Spinal cord (tissue), 10 donors: ENCODE results near the gene SERTAD3. TPM values are rescaled to one million over a fixed set of nuclear protein-coding genes. Genes with fewer than 3 reads are reported as not detected.
A peak's percentile ranks its signal among the peaks of the same experiment; 100 is the strongest.
"Not testable (repeated sequence)": the region's sequence is repeated elsewhere in the genome, so short reads cannot be mapped to it uniquely, and the experiment has no call there.

Experiments
- DNase-seq, 6 donors: peaks; one replicate each; pipeline versions ENCODE4 v3.0.0 to v3.0.0-alpha.2; 2013 to 2015; ENCODE audit warnings: low spot score in 6 of 6, low read depth in 4 of 6
- H3K27ac ChIP-seq: one replicate; pipeline ENCODE4 v1.5.1; 2013; ENCODE audit warnings: low read depth, low read length, control low read depth
- H3K27me3 ChIP-seq: one replicate; pipeline ENCODE4 v1.6.1; 2013; ENCODE audit warnings: low read length; ENCODE audit not compliant: control insufficient read depth, insufficient read depth
- H3K36me3 ChIP-seq: one replicate; pipeline ENCODE4 v1.6.1; 2013; ENCODE audit warnings: low read length; ENCODE audit not compliant: control insufficient read depth, insufficient read depth
- H3K4me1 ChIP-seq: one replicate; pipeline ENCODE4 v1.6.1; 2013; ENCODE audit warnings: low read length; ENCODE audit not compliant: control insufficient read depth, insufficient read depth
- H3K4me3 ChIP-seq: one replicate; pipeline ENCODE4 v1.5.1; 2013; ENCODE audit warnings: low read depth, low read length, control low read depth
- H3K9me3 ChIP-seq: one replicate; pipeline ENCODE4 v1.6.1; 2013; ENCODE audit warnings: low read length; ENCODE audit not compliant: control insufficient read depth, insufficient read depth
- WGBS: methylation state at CpG from one replicate; pipeline ENCODE4 v1.1.5; 2013; ENCODE audit warnings: missing lambda C conversion rate; ENCODE audit not compliant: insufficient coverage; 5-methylcytosine and 5-hydroxymethylcytosine counted together
- polyA plus RNA-seq, 2 donors: library from polyadenylated mRNA; unstranded; fragments of 120-200 nt; gene quantifications; one replicate each; pipeline ENCODE4 v1.2.1, GENCODE V29; 2013; ENCODE audit not compliant: insufficient read length in 2 of 2
- total RNA-seq, 2 donors: library from RNA; depleted of rRNA in 1 of 2; stranded (reverse); fragments of 120-200 nt in 1 of 2; fragments of >200 nt in 1 of 2; gene quantifications; one replicate each; pipeline versions ENCODE4 v1.2.3 to v1.2.4, GENCODE V29; 2013 to 2014
- donor health status: healthy.

Gene SERTAD3
- total and polyA plus RNA-seq, 4 donors, result 13.3 to 35.4 (median 15.2) TPM

GRCh38 chr19:40430242-40430641 lies 13.9 kb downstream of the SERTAD3 start:
- not testable (repeated sequence) for DNase-seq, H3K36me3 ChIP-seq, H3K9me3 ChIP-seq, H3K4me3 ChIP-seq, H3K27me3 ChIP-seq, H3K27ac ChIP-seq
- 100% methylated on average over 3 of the region's 10 CpGs for WGBS
- H3K4me1 ChIP-seq, result peaks cover 25% of the 10 kb centered on the region

GRCh38 chr19:40428197-40428596 lies 15.9 kb downstream of the SERTAD3 start:
- H3K4me3 ChIP-seq, result not testable (repeated sequence)

GRCh38 chr19:40425450-40426287 lies 18.5 kb downstream of the SERTAD3 start, which contains the start of gene SERTAD1:
SERTAD1 (minus strand) TSS chr19:40425992; CDS start chr19:40423546, 2,446 bp downstream.
- WGBS, result under 1% methylated on average over 62 of the region's 75 CpGs
- peaks cover 25% of the 10 kb centered on the region for H3K4me1 ChIP-seq
- peak within 1 kb of the TSS; percentile 83 for H3K4me3 ChIP-seq
- no peaks in the 10 kb centered on the region for H3K27me3 ChIP-seq
- H3K9me3 ChIP-seq, result no peaks in the 10 kb centered on the region
- peak within 1 kb of the TSS; percentile 97 for H3K27ac ChIP-seq
- peaks cover 10% of the 10 kb centered on the region for H3K36me3 ChIP-seq
- peak; percentile 97 to 100 (median 99) for DNase-seq

More at GRCh38 chr19:40428197-40428596, 15.9 kb downstream of the SERTAD3 start:
- not testable (repeated sequence) for H3K27ac ChIP-seq, H3K36me3 ChIP-seq, DNase-seq, H3K27me3 ChIP-seq, H3K9me3 ChIP-seq
- WGBS, result no CpG with 5 or more reads among the region's 7 CpGs
- H3K4me1 ChIP-seq, result peaks cover 24% of the 10 kb centered on the region

GRCh38 chr19:40424637-40425449 lies 19.3 kb downstream of the SERTAD3 start:
- H3K27ac ChIP-seq, result peak overlapping the region; percentile 97
- H3K4me1 ChIP-seq, result peaks cover 28% of the 10 kb centered on the region
- peaks cover 10% of the 10 kb centered on the region for H3K36me3 ChIP-seq
- 8% methylated on average over 16 of the region's 28 CpGs for WGBS
- no peaks in the 10 kb centered on the region for H3K27me3 ChIP-seq
- H3K4me3 ChIP-seq, result peak overlapping the region; percentile 83
- no peaks in the 10 kb centered on the region for H3K9me3 ChIP-seq
- DNase-seq, result peak in 1 of 6 donors; percentile 39

- H3K4me1 ChIP-seq, result peaks cover 28% of the 10 kb centered on the region
- H3K27me3 ChIP-seq, result no peaks in the 10 kb centered on the region
- WGBS, result no CpG with 5 or more reads among the region's 6 CpGs
- peaks cover 10% of the 10 kb centered on the region for H3K36me3 ChIP-seq
- DNase-seq, result no peak
- no peak overlapping the region for H3K4me3 ChIP-seq
- no peaks in the 10 kb centered on the region for H3K9me3 ChIP-seq
- peak overlapping the region; percentile 97 for H3K27ac ChIP-seq
Observed at GRCh38 chr19:40423938-40424337, 20.2 kb downstream of the SERTAD3 start.

- H3K27ac ChIP-seq, result no peak overlapping the region
- no peak overlapping the region for H3K4me3 ChIP-seq
- WGBS, result 92% methylated on average over 28 of the region's 31 CpGs
- peaks cover 28% of the 10 kb centered on the region for H3K4me1 ChIP-seq
- H3K36me3 ChIP-seq, result peaks cover 10% of the 10 kb centered on the region
- no peaks in the 10 kb centered on the region for H3K27me3 ChIP-seq
- DNase-seq, result no peak
- no peaks in the 10 kb centered on the region for H3K9me3 ChIP-seq
Observed at GRCh38 chr19:40422748-40423566, 21.2 kb downstream of the SERTAD3 start.

- 92% methylated on average over 14 of the region's 16 CpGs for WGBS
Observed at GRCh38 chr19:40421993-40422747, 22.0 kb downstream of the SERTAD3 start.

GRCh38 chr19:40420766-40421765 lies 23.1 kb downstream of the SERTAD3 start:
- Histone ChIP-seq H3K36me3 (peaks cover 10% of the 10 kb centered on the region), H3K4me1 (peaks cover 35% of the 10 kb centered on the region), H3K27ac (peak overlapping the region; percentile 99), H3K27me3 (no peaks in the 10 kb centered on the region), H3K4me3 (peak overlapping the region; percentile 78), H3K9me3 (no peaks in the 10 kb centered on the region)
- peak in 4 of 6 donors; percentile 42 to 93 (median 70) for DNase-seq
- WGBS, result under 1% methylated on average over 52 of the region's 56 CpGs

More at GRCh38 chr19:40421993-40422747, 22.0 kb downstream of the SERTAD3 start:
- Histone ChIP-seq H3K4me1 (peaks cover 34% of the 10 kb centered on the region), H3K4me3 (no peak overlapping the region), H3K36me3 (peaks cover 10% of the 10 kb centered on the region), H3K9me3 (no peaks in the 10 kb centered on the region), H3K27me3 (no peaks in the 10 kb centered on the region), H3K27ac (peak overlapping the region; percentile 99)
- no peak for DNase-seq
